Cardiac muscle cell (in vitro differentiated cells and primary cell): ENCODE results near the gene FCRLA. TPM values are rescaled to one million over a fixed set of nuclear protein-coding genes. Genes with fewer than 3 reads are reported as not detected.

ENCODE experiments used
- DNase-seq, 2 donors: peaks; one replicate each; pipeline versions ENCODE4 v3.0.0 to v3.0.0-alpha.2; 2010 to 2017; ENCODE audit warnings: low read depth in 1 of 2, low spot score in 1 of 2
- H3K27ac ChIP-seq: fragments of 200-600 bp; sonication (generic); 2 replicates; pipeline ENCODE4 v1.5.1; 2016
- H3K27me3 ChIP-seq: fragments of 200-600 bp; sonication (generic); 2 replicates; pipeline ENCODE4 v1.6.0; 2016; ENCODE audit warnings: control low read depth
- H3K36me3 ChIP-seq: fragments of 200-600 bp; sonication (generic); 2 replicates; pipeline ENCODE4 v1.5.1; 2016; ENCODE audit warnings: control low read depth
- H3K4me1 ChIP-seq: fragments of 200-600 bp; sonication (generic); 2 replicates; pipeline ENCODE4 v1.8.1; 2017; ENCODE audit warnings: low read depth, mild to moderate bottlenecking, mixed run types
- H3K4me3 ChIP-seq: fragments of 200-600 bp; sonication (generic); 2 replicates; pipeline ENCODE4 v1.5.1; 2016; ENCODE audit warnings: mild to moderate bottlenecking
- H3K9me3 ChIP-seq: fragments of 200-600 bp; sonication (generic); 2 replicates; pipeline ENCODE4 v1.5.1; 2017; ENCODE audit warnings: low read depth, mild to moderate bottlenecking, control low read depth
- CTCF ChIP-seq: IDR thresholded peaks from 2 replicates; pipeline ENCODE4 v1.5.1; 2012; ENCODE audit warnings: low read depth, mild to moderate bottlenecking, low read length
- polyA plus RNA-seq: library from polyadenylated mRNA; unstranded; fragments of >200 nt; fragmentation: Nextera tagmentation; extraction: Ambion mirVana; gene quantifications from 2 replicates; pipeline ENCODE4 v1.2.1, GENCODE V29; 2016
- total RNA-seq: library from RNA; depleted of rRNA; stranded (reverse); fragments of >200 nt; gene quantifications from 2 replicates; pipeline ENCODE4 v1.2.3, GENCODE V29; 2016

The FCRLA gene
- total and polyA plus RNA-seq, 2 experiments from 2014 or later, result not detected

- H3K27ac ChIP-seq, result no peak overlapping the region
- DNase-seq, result no peak
- H3K9me3 ChIP-seq, result no peaks in the 10 kb centered on the region
- no peaks in the 10 kb centered on the region for H3K36me3 ChIP-seq
- no peak overlapping the region for H3K4me3 ChIP-seq
- peaks cover 8% of the 10 kb centered on the region for H3K27me3 ChIP-seq
- H3K4me1 ChIP-seq, result no peaks in the 10 kb centered on the region
- no peak for TF ChIP-seq CTCF
Observed at GRCh38 chr1:161676441-161676840, 30.6 kb upstream of the FCRLA start.

- peaks cover 14% of the 10 kb centered on the region for H3K27me3 ChIP-seq
- no peak overlapping the region for H3K4me3 ChIP-seq
- no peaks in the 10 kb centered on the region for H3K9me3 ChIP-seq
- no peak for DNase-seq
- no peak overlapping the region for H3K27ac ChIP-seq
- H3K4me1 ChIP-seq, result no peaks in the 10 kb centered on the region
- TF ChIP-seq CTCF, result no peak
- H3K36me3 ChIP-seq, result no peaks in the 10 kb centered on the region
Observed at GRCh38 chr1:161676958-161677689, 29.9 kb upstream of the FCRLA start.

GRCh38 chr1:161678500-161678899, 28.5 kb upstream of the FCRLA start:
- Histone ChIP-seq H3K4me3 (no peak overlapping the region), H3K36me3 (no peaks in the 10 kb centered on the region), H3K9me3 (no peaks in the 10 kb centered on the region), H3K27me3 (peaks cover 28% of the 10 kb centered on the region), H3K27ac (no peak overlapping the region), H3K4me1 (no peaks in the 10 kb centered on the region)
- no peak for DNase-seq
- no peak for TF ChIP-seq CTCF

- H3K27ac ChIP-seq, result no peak overlapping the region
- H3K27me3 ChIP-seq, result peaks cover 41% of the 10 kb centered on the region
- H3K36me3 ChIP-seq, result no peaks in the 10 kb centered on the region
- H3K4me1 ChIP-seq, result no peaks in the 10 kb centered on the region
- H3K9me3 ChIP-seq, result no peaks in the 10 kb centered on the region
- no peak overlapping the region for H3K4me3 ChIP-seq
- no peak for DNase-seq
- no peak for TF ChIP-seq CTCF
Observed at GRCh38 chr1:161681879-161682278, 25.1 kb upstream of the FCRLA start.

GRCh38 chr1:161688946-161689345, 18.1 kb upstream of the FCRLA start:
- TF ChIP-seq CTCF, result no peak
- Histone ChIP-seq H3K4me3 (no peak overlapping the region), H3K9me3 (no peaks in the 10 kb centered on the region), H3K4me1 (no peaks in the 10 kb centered on the region), H3K27me3 (peaks cover 12% of the 10 kb centered on the region), H3K27ac (no peak overlapping the region), H3K36me3 (no peaks in the 10 kb centered on the region)
- no peak for DNase-seq
